Measurements from ENCODE around the gene TENM3.

Gene TENM3

GRCh38 chr4:182488896-182489295, 245.7 kb downstream of the TENM3 start:
- TF ChIP-seq CTCF (conservative IDR thresholded peaks at IDR 0.05; ENCODE audit: control insufficient read depth, insufficient read depth, low read depth, low read length) = no peak
- DNase-seq (ENCODE audit: low read depth) = no peak
- H3K4me3 ChIP-seq (ENCODE audit: control insufficient read depth, low read depth, low read length) = no peak overlapping the region

GRCh38 chr4:182489607-182490006, 246.4 kb downstream of the TENM3 start:
- no peak for DNase-seq (ENCODE audit: low read depth)
- no peak overlapping the region for H3K4me3 ChIP-seq (ENCODE audit: control insufficient read depth, low read depth, low read length)
- TF ChIP-seq CTCF (conservative IDR thresholded peaks at IDR 0.05; ENCODE audit: control insufficient read depth, insufficient read depth, low read depth, low read length) = no peak

GRCh38 chr4:182491719-182492118, 248.5 kb downstream of the TENM3 start:
- no peak overlapping the region for H3K4me3 ChIP-seq (ENCODE audit: control insufficient read depth, low read depth, low read length)
- TF ChIP-seq CTCF (conservative IDR thresholded peaks at IDR 0.05; ENCODE audit: control insufficient read depth, insufficient read depth, low read depth, low read length) = no peak

DNA sequence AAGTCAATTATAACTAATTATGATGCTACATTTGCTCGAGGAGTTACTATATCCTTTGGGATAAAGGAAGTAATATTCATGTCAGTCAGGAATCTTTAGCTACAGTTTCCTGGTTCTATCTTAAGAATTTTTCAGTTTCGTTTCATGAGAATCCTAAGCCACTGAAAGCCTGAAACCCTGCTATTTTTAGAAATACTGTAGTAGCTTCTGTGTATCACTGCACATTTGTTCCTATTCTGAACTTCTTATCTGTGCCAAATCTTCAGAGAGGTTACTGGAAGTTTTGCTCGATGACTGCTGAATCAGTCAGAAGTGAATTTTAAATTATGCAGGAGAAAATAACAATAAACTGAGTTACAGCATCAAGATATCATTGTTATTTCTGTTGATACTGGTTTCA, 249.2 kb downstream of the TENM3 start:
- peak overlapping the region; percentile 15 for H3K4me3 ChIP-seq (ENCODE audit: control insufficient read depth, low read depth, low read length)
- peak; percentile 72 for DNase-seq (ENCODE audit: low read depth)
- TF ChIP-seq CTCF (conservative IDR thresholded peaks at IDR 0.05; ENCODE audit: control insufficient read depth, insufficient read depth, low read depth, low read length) = no peak

More at GRCh38 chr4:182491719-182492118, 248.5 kb downstream of the TENM3 start:
- no peak for DNase-seq (ENCODE audit: low read depth)

DNA sequence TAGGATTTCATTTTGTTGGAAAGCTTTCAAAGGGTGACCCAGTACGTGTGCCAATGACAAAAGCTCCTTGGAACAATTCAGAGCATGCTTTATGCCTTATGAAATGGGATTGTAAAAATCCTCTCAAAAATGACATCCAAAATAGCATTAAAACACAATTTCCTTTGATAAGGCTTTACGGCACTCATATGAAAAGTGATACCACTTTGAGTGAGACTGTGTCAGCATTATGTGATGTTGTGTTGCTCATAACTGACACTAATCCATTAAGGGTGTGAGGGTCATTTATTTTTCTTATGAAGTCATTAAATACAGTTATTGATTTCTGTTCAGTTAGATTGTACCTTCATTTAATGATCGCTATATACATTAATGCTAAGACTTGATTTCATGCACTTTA, 250.2 kb downstream of the TENM3 start:
- no peak overlapping the region for H3K4me3 ChIP-seq (ENCODE audit: control insufficient read depth, low read depth, low read length)
- DNase-seq (ENCODE audit: low read depth) = no peak
- no peak for TF ChIP-seq CTCF (conservative IDR thresholded peaks at IDR 0.05; ENCODE audit: control insufficient read depth, insufficient read depth, low read depth, low read length)

- H3K4me3 ChIP-seq (ENCODE audit: control insufficient read depth, low read depth, low read length) = no peak overlapping the region
- no peak for DNase-seq (ENCODE audit: low read depth)
- TF ChIP-seq CTCF (conservative IDR thresholded peaks at IDR 0.05; ENCODE audit: control insufficient read depth, insufficient read depth, low read depth, low read length) = no peak
Observed at GRCh38 chr4:182494103-182494502, 250.9 kb downstream of the TENM3 start.

DNA sequence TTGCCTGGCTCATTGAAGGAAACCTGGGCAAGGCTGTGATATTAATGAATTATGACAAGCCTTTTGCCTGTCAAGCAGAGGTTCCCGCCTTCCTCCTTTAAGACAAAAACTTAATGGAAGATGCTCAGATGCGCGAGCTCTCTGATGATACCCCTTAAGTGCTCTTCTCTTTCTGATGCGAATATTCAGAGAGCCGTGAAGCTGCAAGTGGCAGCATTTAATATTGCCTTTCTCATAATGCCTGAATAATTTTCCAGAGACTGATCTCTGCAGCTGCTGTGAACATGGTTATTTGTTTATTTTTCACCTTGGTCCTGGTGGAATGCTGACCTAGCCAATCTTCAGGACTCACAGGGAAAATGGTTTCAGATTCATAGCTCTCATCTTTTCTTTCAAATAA, 251.8 kb downstream of the TENM3 start:
- DNase-seq (ENCODE audit: low read depth) = no peak
- no peak overlapping the region for H3K4me3 ChIP-seq (ENCODE audit: control insufficient read depth, low read depth, low read length)
- no peak for TF ChIP-seq CTCF (conservative IDR thresholded peaks at IDR 0.05; ENCODE audit: control insufficient read depth, insufficient read depth, low read depth, low read length)

Data from fibroblast of mammary gland (primary cell).